Measurements from ENCODE around the gene CANX.

DNA sequence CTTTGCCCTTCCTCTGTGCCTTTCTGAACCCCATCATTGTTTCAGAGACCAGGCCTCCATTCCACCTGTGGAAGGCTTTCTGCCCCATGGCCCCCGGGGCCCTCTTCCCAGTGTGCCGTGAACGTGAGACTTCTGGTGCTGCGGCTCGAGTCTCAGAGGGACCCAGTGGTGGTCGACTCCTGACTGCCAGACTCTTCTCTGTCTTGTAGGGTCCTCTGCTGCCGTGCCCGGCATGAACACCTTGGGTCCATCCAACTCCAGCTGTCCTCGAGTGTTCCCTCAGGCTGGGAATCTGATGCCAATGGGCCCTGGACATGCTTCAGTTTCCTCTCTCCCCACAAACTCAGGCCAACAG, 74.9 kb downstream of the CANX start:
- no peak for TF ChIP-seq TAF1 (IDR thresholded peaks at IDR 0.05; ENCODE audit: borderline replicate concordance, insufficient read depth, low read length)
- TF ChIP-seq POLR2AphosphoS5 (IDR thresholded peaks at IDR 0.05; ENCODE audit: low read depth, low read length) = no peak
- TF ChIP-seq, protein P1, sequence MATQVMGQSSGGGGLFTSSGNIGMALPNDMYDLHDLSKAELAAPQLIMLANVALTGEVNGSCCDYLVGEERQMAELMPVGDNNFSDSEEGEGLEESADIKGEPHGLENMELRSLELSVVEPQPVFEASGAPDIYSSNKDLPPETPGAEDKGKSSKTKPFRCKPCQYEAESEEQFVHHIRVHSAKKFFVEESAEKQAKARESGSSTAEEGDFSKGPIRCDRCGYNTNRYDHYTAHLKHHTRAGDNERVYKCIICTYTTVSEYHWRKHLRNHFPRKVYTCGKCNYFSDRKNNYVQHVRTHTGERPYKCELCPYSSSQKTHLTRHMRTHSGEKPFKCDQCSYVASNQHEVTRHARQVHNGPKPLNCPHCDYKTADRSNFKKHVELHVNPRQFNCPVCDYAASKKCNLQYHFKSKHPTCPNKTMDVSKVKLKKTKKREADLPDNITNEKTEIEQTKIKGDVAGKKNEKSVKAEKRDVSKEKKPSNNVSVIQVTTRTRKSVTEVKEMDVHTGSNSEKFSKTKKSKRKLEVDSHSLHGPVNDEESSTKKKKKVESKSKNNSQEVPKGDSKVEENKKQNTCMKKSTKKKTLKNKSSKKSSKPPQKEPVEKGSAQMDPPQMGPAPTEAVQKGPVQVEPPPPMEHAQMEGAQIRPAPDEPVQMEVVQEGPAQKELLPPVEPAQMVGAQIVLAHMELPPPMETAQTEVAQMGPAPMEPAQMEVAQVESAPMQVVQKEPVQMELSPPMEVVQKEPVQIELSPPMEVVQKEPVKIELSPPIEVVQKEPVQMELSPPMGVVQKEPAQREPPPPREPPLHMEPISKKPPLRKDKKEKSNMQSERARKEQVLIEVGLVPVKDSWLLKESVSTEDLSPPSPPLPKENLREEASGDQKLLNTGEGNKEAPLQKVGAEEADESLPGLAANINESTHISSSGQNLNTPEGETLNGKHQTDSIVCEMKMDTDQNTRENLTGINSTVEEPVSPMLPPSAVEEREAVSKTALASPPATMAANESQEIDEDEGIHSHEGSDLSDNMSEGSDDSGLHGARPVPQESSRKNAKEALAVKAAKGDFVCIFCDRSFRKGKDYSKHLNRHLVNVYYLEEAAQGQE (IDR thresholded peaks at IDR 0.05; ENCODE audit: insufficient read depth in 1 of 2, low read depth in 2 of 2, low read length in 2 of 2) = no peak
